ENCODE data around the gene RNF144A.

GRCh38 chr2:7027956-7028655, 110.9 kb downstream of the RNF144A start:
- TF ChIP-seq ZNF274 (IDR thresholded peaks at IDR 0.05; ENCODE audit: insufficient read depth, insufficient read length), result no peak
- TF ChIP-seq CTCF (IDR thresholded peaks at IDR 0.05 in 2 of 3, conservative IDR thresholded peaks at IDR 0.05 in 1 of 3; ENCODE audit: control insufficient read depth in 2 of 3, extremely low read depth in 1 of 3, insufficient read depth in 1 of 3, low read depth in 3 of 3, low read length in 3 of 3), result no peak
- no peak for TF ChIP-seq ZBTB40 (IDR thresholded peaks at IDR 0.05; ENCODE audit: borderline replicate concordance)
- no peak for TF ChIP-seq IKZF1 (conservative IDR thresholded peaks at IDR 0.05)
- no peak for TF ChIP-seq EGR1 (IDR thresholded peaks at IDR 0.05; ENCODE audit: borderline replicate concordance in 1 of 2, low read depth in 2 of 2, low read length in 2 of 2)
- no peak for TF ChIP-seq E2F8 (IDR thresholded peaks at IDR 0.05; ENCODE audit: low read depth, partially characterized antibody)
- no peak for TF ChIP-seq ASH2L (IDR thresholded peaks at IDR 0.05; ENCODE audit: borderline replicate concordance, low read depth)
- no peak for TF ChIP-seq LARP7 (IDR thresholded peaks at IDR 0.05)
- TF ChIP-seq RB1 (IDR thresholded peaks at IDR 0.05; ENCODE audit: borderline replicate concordance), result no peak
- TF ChIP-seq SIN3A (IDR thresholded peaks at IDR 0.05; ENCODE audit: low read depth, low read length), result no peak
- no peak for TF ChIP-seq ZNF687 (IDR thresholded peaks at IDR 0.05)
- TF ChIP-seq CBFB (IDR thresholded peaks at IDR 0.05; ENCODE audit: low read depth), result no peak
- no peak for TF ChIP-seq BCL3 (IDR thresholded peaks at IDR 0.05; ENCODE audit: borderline replicate concordance, insufficient read depth, low read depth, low read length, poor library complexity, severe bottlenecking)
- TF ChIP-seq NR2F1 (conservative IDR thresholded peaks at IDR 0.05), result no peak
